Choroid plexus epithelial cell (primary cell): ENCODE results near the gene RPP21.
A peak's percentile ranks its signal among the peaks of the same experiment; 100 is the strongest.

Experiments used
- DNase-seq: peaks from one replicate; pipeline ENCODE4 v3.0.0-alpha.2; 2010; ENCODE audit warnings: low read depth
- H3K4me3 ChIP-seq: 2 replicates; pipeline ENCODE4 v1.5.1; 2011; ENCODE audit warnings: low read depth, mild to moderate bottlenecking, control low read depth, low read length, moderate library complexity
- CTCF ChIP-seq: conservative IDR thresholded peaks from 2 replicates; pipeline ENCODE4 v1.5.1; 2011; ENCODE audit warnings: low read depth, mild to moderate bottlenecking, control low read depth, inconsistent platforms, low read length, moderate library complexity

The RPP21 gene

GRCh38 chr6:30329331-30329730 lies 15.6 kb upstream of the RPP21 start:
- no peak overlapping the region for H3K4me3 ChIP-seq
- TF ChIP-seq CTCF: no peak
- no peak for DNase-seq

- H3K4me3 ChIP-seq: no peak overlapping the region
- no peak for TF ChIP-seq CTCF
- no peak for DNase-seq
Measured at GRCh38 chr6:30331981-30332380, 13.0 kb upstream of the RPP21 start.

GRCh38 chr6:30334075-30334783 lies 10.7 kb upstream of the RPP21 start:
- DNase-seq: no peak
- no peak for TF ChIP-seq CTCF
- H3K4me3 ChIP-seq: no peak overlapping the region

- DNase-seq: no peak
- no peak for TF ChIP-seq CTCF
- no peak overlapping the region for H3K4me3 ChIP-seq
Measured at GRCh38 chr6:30340589-30341054, 4.3 kb upstream of the RPP21 start.

- no peak overlapping the region for H3K4me3 ChIP-seq
- no peak for TF ChIP-seq CTCF
- DNase-seq: no peak
Measured at GRCh38 chr6:30341218-30341617, 3.7 kb upstream of the RPP21 start.

- H3K4me3 ChIP-seq: no peak overlapping the region
- DNase-seq: no peak
- TF ChIP-seq CTCF: no peak
Measured at GRCh38 chr6:30341728-30342127, 3.2 kb upstream of the RPP21 start.

- H3K4me3 ChIP-seq: peak overlapping the region; percentile 95
- no peak for DNase-seq
Measured at GRCh38 chr6:30344191-30344867, 627 bp upstream of the RPP21 start.

More at GRCh38 chr6:30344191-30344867, 627 bp upstream of the RPP21 start:
- no peak for TF ChIP-seq CTCF
